Nephron (organoid): Measurements from ENCODE around the gene BBX.
"Not testable (repeated sequence)": the region's sequence is repeated elsewhere in the genome, so short reads cannot be mapped to it uniquely, and the experiment has no call there.

Experiments
- H3K27ac Mint-ChIP-seq, 3 experiments: 2 replicates each; pipeline ENCODE4 v1.8.0; 2020; ENCODE audit warnings: mixed read lengths in 3 of 3, mild to moderate bottlenecking in 2 of 3, moderate library complexity in 1 of 3
- H3K27me3 Mint-ChIP-seq: 2 replicates; pipeline ENCODE4 v1.8.0; 2021; ENCODE audit warnings: low read depth, mild to moderate bottlenecking, moderate library complexity, mixed read lengths
- H3K36me3 Mint-ChIP-seq: 2 replicates; pipeline ENCODE4 v1.8.0; 2020; ENCODE audit warnings: low read depth, mixed read lengths
- H3K4me1 Mint-ChIP-seq: 2 replicates; pipeline ENCODE4 v1.8.0; 2020; ENCODE audit warnings: mixed read lengths
- H3K4me3 Mint-ChIP-seq, 3 experiments: 2 replicates each; pipeline ENCODE4 v1.8.0; 2020; ENCODE audit warnings: mild to moderate bottlenecking in 3 of 3, mixed read lengths in 3 of 3, moderate library complexity in 2 of 3
- H3K9me3 Mint-ChIP-seq: 2 replicates; pipeline ENCODE4 v1.8.0; 2020; ENCODE audit warnings: mixed read lengths
- TF ChIP-seq, protein P1 (sequence below), 3 experiments: fragments of 200-600 bp; sonication (generic); IDR thresholded peaks; one replicate each; pipeline ENCODE4 v1.5.0; 2021; ENCODE audit warnings: antibody characterized with exemption in 3 of 3; ENCODE audit not compliant: unreplicated experiment in 3 of 3

The BBX gene

DNA sequence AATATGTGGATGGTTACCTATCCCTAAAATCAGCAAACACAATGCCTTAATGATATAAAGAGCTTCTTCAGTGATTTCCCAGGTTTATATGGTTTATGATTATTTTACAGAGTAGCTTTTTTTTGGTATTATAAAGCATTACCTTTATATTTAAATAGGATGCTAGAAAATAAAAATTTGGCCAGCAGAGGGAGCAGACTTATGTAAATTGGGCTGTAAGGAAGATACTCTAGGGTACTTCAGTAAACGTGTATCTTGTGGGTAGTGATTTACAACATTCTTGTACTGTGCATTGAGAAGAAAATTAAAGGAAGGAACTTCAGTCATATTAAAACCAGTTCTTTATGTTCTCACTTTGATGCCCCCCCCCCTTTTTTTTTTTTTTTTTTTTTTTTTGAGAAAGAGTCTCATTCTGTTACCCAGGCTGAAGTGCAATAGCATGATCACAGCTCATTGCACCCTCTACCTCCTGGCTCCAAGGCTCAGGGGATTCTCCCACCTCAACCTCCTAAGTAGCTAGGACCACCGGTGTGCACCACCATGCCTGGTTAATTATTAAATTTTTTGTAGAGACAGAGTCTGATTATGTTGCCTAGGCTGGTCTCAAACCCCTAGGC is 167.9 kb downstream of the BBX start:
- TF ChIP-seq, protein P1, sequence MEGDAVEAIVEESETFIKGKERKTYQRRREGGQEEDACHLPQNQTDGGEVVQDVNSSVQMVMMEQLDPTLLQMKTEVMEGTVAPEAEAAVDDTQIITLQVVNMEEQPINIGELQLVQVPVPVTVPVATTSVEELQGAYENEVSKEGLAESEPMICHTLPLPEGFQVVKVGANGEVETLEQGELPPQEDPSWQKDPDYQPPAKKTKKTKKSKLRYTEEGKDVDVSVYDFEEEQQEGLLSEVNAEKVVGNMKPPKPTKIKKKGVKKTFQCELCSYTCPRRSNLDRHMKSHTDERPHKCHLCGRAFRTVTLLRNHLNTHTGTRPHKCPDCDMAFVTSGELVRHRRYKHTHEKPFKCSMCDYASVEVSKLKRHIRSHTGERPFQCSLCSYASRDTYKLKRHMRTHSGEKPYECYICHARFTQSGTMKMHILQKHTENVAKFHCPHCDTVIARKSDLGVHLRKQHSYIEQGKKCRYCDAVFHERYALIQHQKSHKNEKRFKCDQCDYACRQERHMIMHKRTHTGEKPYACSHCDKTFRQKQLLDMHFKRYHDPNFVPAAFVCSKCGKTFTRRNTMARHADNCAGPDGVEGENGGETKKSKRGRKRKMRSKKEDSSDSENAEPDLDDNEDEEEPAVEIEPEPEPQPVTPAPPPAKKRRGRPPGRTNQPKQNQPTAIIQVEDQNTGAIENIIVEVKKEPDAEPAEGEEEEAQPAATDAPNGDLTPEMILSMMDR (IDR thresholded peaks at IDR 0.05; ENCODE audit: unreplicated experiment in 3 of 3) = peak; percentile 37 to 60 (median 48)
- Mint-ChIP-seq H3K9me3 (no peaks in the 10 kb centered on the region), H3K4me1 (no peaks in the 10 kb centered on the region), H3K36me3 (peaks cover 7% of the 10 kb centered on the region), H3K4me3 (no peak overlapping the region), H3K27me3 (no peaks in the 10 kb centered on the region), H3K27ac (no peak overlapping the region)

DNA sequence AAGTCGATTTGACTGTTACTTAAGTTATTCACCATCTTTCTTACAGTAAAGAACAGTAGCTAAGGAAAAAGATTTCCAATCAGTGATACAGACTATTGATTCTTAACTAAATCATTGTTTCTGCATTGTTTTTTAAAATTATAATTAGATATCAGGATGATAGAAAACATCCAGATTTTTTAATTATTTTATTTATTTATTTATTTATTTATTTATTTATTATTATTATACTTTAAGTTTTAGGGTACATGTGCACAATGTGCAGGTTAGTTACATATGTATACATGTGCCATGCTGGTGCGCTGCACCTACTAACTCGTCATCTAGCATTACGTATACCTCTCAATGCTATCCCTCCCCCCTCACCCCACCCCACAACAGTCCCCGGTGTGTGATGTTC is 169.2 kb downstream of the BBX start:
- not testable (repeated sequence) for H3K27ac Mint-ChIP-seq, H3K27me3 Mint-ChIP-seq, H3K4me3 Mint-ChIP-seq, H3K4me1 Mint-ChIP-seq, H3K9me3 Mint-ChIP-seq
- peaks cover 17% of the 10 kb centered on the region for H3K36me3 Mint-ChIP-seq

DNA sequence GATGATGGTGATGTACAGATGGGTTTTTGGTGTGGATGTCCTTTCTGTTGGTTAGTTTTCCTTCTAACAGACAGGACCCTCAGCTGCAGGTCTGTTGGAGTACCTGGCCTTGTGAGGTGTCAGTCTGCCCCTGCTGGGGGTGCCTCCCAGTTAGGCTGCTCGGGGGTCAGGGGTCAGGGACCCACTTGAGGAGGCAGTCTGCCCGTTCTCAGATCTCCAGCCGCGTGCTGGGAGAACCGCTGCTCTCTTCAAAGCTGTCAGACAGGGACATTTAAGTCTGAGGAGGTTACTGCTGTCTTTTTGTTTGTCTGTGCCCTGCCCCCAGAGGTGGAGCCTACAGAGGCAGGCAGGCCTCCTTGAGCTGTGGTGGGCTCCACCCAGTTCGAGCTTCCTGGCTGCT is 174.6 kb downstream of the BBX start:
- H3K9me3 Mint-ChIP-seq, H3K27me3 Mint-ChIP-seq: not testable (repeated sequence)
- Mint-ChIP-seq H3K4me3 (peak overlapping the region; percentile 82 to 85 (median 83)), H3K36me3 (peaks cover 14% of the 10 kb centered on the region), H3K27ac (peak overlapping the region in 1 of 3 experiments; percentile 78), H3K4me1 (peaks cover 11% of the 10 kb centered on the region)

DNA sequence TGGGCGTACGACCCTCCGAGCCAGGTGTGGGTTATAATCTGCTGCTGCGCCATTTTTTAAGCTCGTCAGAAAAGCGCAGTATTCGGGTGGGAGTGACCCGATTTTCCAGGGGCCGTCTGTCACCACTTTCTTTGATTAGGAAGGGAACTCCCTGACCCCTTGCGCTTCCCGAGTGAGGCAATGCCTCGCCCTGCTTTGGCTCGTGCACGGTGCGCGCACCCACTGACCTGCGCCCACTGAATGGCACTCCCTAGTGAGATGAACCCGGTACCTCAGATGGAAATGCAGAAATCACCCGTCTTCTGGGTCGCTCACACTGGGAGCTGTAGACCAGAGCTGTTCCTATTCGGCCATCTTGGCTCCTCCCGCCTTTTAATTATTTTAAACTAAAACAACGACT is 175.1 kb downstream of the BBX start:
- Mint-ChIP-seq H3K27ac (peak overlapping the region; percentile 47 to 93 (median 78)), H3K4me1 (peaks cover 11% of the 10 kb centered on the region), H3K4me3 (peak overlapping the region; percentile 82 to 85 (median 83)), H3K36me3 (peaks cover 14% of the 10 kb centered on the region)
- H3K9me3 Mint-ChIP-seq, H3K27me3 Mint-ChIP-seq: not testable (repeated sequence)

DNA sequence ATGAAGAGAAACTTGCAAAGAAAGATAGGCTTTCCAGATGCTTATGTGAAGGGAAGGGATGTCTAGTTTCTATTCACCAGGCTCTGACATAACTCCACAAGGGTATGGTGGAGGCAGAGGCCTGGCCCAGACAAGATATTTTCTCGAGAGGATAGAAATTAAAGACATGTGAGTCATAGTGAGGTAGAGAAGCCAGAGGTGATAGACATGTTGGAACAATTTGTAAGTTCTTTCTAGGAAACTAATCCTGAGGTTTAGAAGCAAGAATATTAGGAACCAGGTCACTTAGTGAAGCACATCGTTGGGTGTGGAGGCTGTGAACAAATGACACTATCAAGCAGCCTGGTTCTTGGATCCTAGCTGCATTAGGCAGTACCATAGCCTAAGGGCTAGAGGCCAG is 176.9 kb downstream of the BBX start:
- H3K4me3 Mint-ChIP-seq = no peak overlapping the region
- H3K4me1 Mint-ChIP-seq = peaks cover 11% of the 10 kb centered on the region
- no peaks in the 10 kb centered on the region for H3K27me3 Mint-ChIP-seq
- TF ChIP-seq, protein P1 (IDR thresholded peaks at IDR 0.05; ENCODE audit: unreplicated experiment in 3 of 3) = no peak
- H3K9me3 Mint-ChIP-seq = peaks cover 3% of the 10 kb centered on the region
- peaks cover 14% of the 10 kb centered on the region for H3K36me3 Mint-ChIP-seq
- H3K27ac Mint-ChIP-seq = peak overlapping the region in 1 of 3 experiments; percentile 8

DNA sequence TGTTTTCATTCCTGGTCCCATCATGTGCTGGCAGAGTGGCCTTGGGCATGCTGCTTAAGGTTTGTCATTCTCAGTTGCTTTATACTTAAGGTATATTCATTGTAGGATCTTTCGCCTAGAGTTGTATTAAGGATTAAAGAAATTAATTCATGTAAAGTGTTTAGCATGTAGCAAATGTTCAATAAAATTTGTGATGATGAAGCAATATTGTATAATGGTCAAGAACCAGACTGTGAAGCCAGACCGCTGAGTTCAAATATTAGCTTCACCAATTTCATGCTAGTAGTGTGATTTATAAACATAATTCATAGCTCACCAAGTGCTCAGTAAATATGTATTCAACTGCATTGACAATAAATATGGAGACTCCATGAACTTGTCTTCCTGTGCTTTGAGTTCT is 178.5 kb downstream of the BBX start:
- H3K9me3 Mint-ChIP-seq = no peaks in the 10 kb centered on the region
- H3K27me3 Mint-ChIP-seq = no peaks in the 10 kb centered on the region
- TF ChIP-seq, protein P1 (IDR thresholded peaks at IDR 0.05; ENCODE audit: unreplicated experiment in 3 of 3) = no peak
- H3K36me3 Mint-ChIP-seq = peaks cover 10% of the 10 kb centered on the region
- peaks cover 11% of the 10 kb centered on the region for H3K4me1 Mint-ChIP-seq
- H3K27ac Mint-ChIP-seq = no peak overlapping the region
- no peak overlapping the region for H3K4me3 Mint-ChIP-seq

DNA sequence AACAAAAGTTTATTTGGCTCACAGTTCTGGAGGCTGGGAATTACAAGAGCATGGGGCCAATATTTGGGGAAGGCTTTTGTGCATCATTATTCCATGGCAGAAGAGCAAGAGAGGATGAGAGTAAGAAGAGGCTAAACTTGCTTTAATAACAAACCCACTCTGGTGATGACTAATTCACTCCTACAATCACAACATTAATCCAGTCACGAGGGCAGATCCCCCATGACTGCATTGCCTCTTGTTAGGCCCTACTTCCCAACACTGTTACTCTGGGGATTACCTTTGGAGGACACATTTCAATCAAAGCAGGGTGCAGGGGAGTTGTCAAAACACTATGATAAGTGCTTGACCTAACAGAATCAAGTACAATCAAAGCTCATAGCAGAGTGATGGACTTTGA is 181.7 kb downstream of the BBX start:
- Mint-ChIP-seq H3K36me3 (peaks cover 3% of the 10 kb centered on the region), H3K4me3 (no peak overlapping the region), H3K27ac (no peak overlapping the region), H3K27me3 (no peaks in the 10 kb centered on the region), H3K4me1 (peaks cover under 1% of the 10 kb centered on the region), H3K9me3 (no peaks in the 10 kb centered on the region)
- TF ChIP-seq, protein P1 (IDR thresholded peaks at IDR 0.05; ENCODE audit: unreplicated experiment in 3 of 3) = no peak
